HEK293 (cell line): ENCODE results near the gene EBF4.

Experiments used
- EGR2 ChIP-seq: fragments of 450-650 bp; formaldehyde crosslinking; IDR thresholded peaks from 2 replicates; pipeline ENCODE4 v1.5.1; 2016; ENCODE audit warnings: low read depth, missing biosample characterization, missing genetic modification characterization
- KLF9 ChIP-seq: fragments of 450-650 bp; formaldehyde crosslinking; IDR thresholded peaks from 2 replicates; pipeline ENCODE4 v1.5.1; 2016; ENCODE audit warnings: missing biosample characterization, missing genetic modification characterization, low read depth
- MEIS1 ChIP-seq: sonication (generic); formaldehyde crosslinking; IDR thresholded peaks from 2 replicates; pipeline ENCODE4 v1.8.1; 2022; ENCODE audit warnings: missing genetic modification reagents, mild to moderate bottlenecking, borderline replicate concordance
- ZNF24 ChIP-seq: fragments of 450-650 bp; formaldehyde crosslinking; IDR thresholded peaks from 2 replicates; pipeline ENCODE4 v1.5.1; 2016; ENCODE audit warnings: missing biosample characterization, missing genetic modification characterization
- ZNF521 ChIP-seq: fragments of 450-650 bp; formaldehyde crosslinking; IDR thresholded peaks from 2 replicates; pipeline ENCODE4 v1.5.1; 2017; ENCODE audit warnings: missing biosample characterization, mild to moderate bottlenecking, missing genetic modification characterization
- ZNF624 ChIP-seq: fragments of 450-650 bp; formaldehyde crosslinking; IDR thresholded peaks from 2 replicates; pipeline ENCODE4 v1.5.1; 2017; ENCODE audit warnings: missing biosample characterization, missing genetic modification characterization
- ZNF837 ChIP-seq: fragments of 450-650 bp; formaldehyde crosslinking; IDR thresholded peaks from 2 replicates; pipeline ENCODE4 v1.5.1; 2016; ENCODE audit warnings: missing biosample characterization, missing genetic modification characterization
- TF ChIP-seq, protein P1 (sequence below): fragments of 450-650 bp; formaldehyde crosslinking; IDR thresholded peaks from 2 replicates; pipeline ENCODE4 v1.5.1; 2016; ENCODE audit warnings: missing biosample characterization, missing genetic modification characterization

DNA sequence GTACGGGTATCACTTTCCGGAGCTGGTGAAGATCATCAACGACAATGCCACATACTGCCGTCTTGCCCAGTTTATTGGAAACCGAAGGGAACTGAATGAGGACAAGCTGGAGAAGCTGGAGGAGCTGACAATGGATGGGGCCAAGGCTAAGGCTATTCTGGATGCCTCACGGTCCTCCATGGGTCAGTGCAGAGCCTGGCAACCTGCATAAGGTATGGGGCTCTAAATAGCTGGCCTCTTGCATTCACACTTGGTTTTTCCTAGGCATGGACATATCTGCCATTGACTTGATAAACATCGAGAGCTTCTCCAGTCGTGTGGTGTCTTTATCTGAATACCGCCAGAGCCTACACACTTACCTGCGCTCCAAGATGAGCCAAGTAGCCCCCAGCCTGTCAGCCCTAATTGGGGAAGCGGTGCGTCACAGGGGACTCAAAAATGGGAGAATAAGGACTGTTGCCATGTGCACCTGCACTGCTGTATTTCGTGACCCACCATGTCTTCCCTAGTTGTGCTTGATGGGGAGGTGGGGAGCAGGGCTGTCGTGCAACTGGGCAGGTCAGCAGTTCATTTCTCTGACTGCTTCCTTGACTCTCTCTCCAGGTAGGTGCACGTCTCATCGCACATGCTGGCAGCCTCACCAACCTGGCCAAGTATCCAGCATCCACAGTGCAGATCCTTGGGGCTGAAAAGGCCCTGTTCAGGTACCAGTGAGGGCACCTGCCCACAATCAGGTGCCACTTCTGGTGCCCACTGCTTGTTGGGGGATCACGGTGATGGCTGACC is 37.1 kb upstream of the EBF4 start:
- TF ChIP-seq, protein P1, sequence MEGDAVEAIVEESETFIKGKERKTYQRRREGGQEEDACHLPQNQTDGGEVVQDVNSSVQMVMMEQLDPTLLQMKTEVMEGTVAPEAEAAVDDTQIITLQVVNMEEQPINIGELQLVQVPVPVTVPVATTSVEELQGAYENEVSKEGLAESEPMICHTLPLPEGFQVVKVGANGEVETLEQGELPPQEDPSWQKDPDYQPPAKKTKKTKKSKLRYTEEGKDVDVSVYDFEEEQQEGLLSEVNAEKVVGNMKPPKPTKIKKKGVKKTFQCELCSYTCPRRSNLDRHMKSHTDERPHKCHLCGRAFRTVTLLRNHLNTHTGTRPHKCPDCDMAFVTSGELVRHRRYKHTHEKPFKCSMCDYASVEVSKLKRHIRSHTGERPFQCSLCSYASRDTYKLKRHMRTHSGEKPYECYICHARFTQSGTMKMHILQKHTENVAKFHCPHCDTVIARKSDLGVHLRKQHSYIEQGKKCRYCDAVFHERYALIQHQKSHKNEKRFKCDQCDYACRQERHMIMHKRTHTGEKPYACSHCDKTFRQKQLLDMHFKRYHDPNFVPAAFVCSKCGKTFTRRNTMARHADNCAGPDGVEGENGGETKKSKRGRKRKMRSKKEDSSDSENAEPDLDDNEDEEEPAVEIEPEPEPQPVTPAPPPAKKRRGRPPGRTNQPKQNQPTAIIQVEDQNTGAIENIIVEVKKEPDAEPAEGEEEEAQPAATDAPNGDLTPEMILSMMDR, result no peak
- TF ChIP-seq KLF9 (tag by site-specific recombination) (no peak), ZNF624 (no peak), EGR2 (tag by site-specific recombination) (no peak), ZNF837 (tag by site-specific recombination) (no peak; the same call in 1 of the 2 replicates), ZNF521 (tag by site-specific recombination) (no peak), ZNF24 (no peak), MEIS1 (CRISPR knock-in tag) (no peak)
